GM21717 (cell line): ENCODE measurements around the gene MITF.

ENCODE experiments used
- ATAC-seq: cut with Tn5 transposase; IDR thresholded peaks from one replicate; pipeline ENCODE4 v1.9.1; 2021; ENCODE audit warnings: mild to moderate bottlenecking, moderate library complexity; ENCODE audit not compliant: unreplicated experiment

The MITF gene

DNA sequence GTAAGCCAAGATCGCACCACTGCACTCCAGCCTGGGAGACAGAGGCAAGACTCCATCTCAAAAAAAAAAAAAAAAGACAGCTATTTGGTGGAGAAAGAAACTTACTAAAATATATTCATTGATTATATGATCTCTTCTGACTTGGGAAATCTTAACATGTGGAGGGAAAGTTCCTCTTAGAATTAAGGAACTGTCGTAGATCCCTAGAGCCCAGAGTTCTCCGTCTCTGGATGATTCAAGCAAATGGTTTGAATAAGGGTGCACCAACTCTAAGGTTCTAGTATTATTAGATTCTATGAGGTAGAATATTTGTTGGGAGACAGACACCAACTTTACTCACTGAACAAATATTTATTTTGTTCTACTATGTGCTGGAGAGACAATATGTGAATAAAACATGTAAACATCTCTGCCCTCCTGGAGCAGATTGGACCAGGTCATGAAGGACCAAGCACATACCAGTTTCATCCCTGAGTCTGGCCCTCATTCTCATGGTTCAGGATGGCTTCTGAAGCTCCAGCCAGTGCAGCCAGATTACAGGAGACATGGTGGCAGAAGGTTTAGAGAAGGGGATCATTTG is 129.7 kb downstream of the MITF start:
- ATAC-seq: no peak

DNA sequence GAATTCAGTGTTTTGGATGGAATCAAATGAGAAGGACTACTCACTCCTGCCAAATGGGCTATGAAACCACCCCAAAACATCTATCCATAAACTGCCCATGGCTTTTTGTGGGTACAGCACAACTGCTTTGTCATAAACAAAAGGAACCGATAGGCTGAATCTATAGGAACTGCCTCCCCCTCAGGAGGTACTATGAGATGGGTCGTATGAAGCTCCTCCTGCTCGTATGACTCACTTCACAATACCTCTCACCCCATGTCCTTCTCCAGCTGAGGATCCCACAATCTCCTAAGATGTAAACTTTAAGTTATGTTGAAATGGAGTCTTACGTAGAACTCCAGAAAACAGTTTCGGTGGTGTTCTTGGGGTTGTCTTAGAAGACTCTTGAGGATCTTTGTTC is 130.4 kb downstream of the MITF start:
- no peak for ATAC-seq

DNA sequence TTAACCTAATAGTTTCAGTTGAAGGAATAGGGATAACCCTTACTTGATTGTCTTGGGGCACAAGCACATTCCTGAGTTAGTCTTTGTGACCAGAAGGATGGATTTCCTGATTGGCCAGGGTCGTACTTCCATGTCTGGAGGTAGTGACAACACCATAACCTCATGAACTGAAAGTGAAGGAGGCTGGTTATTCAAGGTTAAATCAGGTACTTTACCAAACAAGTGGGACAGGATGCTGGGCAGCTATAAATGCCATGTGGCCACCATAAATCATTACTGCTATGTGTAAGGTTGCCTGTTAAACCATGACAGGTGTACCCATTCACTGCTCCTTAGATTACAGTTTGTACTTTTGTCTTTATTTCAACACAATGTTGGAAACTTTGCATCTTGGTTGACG is 132.0 kb downstream of the MITF start:
- ATAC-seq: no peak

GRCh38 chr3:69871868-69872267 is 132.6 kb downstream of the MITF start:
- no peak for ATAC-seq

DNA sequence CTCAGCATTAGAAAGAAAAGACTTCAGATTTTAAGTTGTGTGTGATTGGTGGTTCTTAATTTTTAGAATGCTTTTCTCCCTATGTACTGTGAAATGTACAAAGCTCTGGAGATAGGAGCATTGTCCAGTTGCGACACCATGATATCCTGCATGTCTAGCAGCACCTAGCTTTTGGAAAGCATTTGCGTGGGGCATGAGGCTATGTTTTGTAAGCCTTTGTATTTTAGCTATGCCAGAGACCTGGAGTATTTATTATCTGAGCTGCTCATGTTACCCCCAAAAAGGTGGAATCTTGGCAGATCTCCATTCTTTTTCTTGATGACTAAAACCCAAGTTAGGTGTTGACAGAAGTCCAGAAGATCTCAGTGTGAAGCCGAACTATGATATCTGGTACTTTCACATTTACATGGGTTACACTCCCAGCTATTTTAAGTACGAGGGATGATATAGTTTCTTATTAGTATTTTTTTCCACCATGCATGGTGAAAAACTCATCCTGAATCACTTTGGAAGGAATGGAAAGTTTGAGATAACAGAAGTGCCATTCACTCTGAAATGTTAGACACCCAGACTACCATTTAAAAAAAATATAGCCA is 133.6 kb downstream of the MITF start:
- no peak for ATAC-seq

DNA sequence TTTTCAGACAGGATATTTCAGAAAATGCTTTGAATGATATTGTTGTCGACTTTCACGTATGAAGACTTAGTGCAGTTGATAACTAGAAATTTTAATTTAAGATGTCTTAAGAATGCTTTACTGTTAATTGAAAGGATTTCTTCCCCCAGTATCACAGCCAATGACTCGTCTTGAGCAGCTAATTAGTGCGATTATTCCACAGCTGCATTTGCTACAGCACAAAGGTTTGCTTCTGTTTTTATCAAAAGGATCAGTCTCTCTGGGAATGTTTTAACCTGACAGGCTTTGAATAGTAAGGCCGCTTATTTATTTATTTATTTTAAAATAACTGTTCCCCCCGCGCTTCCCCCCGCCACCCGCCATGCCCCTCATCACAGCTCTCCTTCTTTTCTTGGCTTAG is 136.8 kb downstream of the MITF start:
- ATAC-seq: no peak

DNA sequence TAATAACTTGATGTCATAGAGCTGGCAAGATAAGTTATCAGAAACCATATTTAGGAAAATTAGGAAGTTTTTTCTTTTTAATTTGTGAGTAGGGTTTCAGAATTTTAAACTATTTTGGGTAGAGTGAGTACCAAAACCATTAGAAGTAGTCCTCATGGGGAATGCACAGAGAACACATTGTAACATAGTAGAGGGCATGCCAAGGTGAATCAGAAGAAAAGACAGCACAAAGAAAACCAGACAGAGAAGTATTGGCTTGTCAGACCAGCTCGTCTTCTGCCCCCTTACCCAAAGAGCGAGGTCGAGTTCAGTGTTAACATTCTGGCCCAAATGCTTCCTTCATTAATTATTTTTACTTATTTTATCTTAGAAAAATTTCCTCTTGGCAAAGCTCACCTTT is 139.0 kb downstream of the MITF start:
- ATAC-seq: no peak

GRCh38 chr3:69879051-69879450 is 139.8 kb downstream of the MITF start:
- ATAC-seq: no peak

GRCh38 chr3:69880069-69880640 is 140.9 kb downstream of the MITF start:
- ATAC-seq: no peak

DNA sequence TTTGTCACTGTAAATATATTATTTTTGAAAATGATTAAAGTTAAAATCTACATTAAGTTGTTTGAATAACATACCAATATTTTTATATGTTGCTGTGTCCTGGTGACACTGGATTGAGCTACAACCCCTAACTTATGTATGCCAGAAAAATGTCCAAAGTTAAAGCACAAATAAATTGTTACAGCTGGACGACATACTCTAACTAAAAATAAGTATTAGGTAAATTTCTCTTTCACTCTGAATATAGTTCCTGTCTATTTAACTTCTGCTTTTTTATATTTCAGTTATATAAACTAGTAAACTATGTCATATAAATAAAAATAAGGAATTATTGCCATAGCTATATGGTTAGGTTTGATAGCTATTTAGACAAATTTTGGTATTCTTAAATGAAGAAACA is 141.8 kb downstream of the MITF start:
- ATAC-seq: no peak

DNA sequence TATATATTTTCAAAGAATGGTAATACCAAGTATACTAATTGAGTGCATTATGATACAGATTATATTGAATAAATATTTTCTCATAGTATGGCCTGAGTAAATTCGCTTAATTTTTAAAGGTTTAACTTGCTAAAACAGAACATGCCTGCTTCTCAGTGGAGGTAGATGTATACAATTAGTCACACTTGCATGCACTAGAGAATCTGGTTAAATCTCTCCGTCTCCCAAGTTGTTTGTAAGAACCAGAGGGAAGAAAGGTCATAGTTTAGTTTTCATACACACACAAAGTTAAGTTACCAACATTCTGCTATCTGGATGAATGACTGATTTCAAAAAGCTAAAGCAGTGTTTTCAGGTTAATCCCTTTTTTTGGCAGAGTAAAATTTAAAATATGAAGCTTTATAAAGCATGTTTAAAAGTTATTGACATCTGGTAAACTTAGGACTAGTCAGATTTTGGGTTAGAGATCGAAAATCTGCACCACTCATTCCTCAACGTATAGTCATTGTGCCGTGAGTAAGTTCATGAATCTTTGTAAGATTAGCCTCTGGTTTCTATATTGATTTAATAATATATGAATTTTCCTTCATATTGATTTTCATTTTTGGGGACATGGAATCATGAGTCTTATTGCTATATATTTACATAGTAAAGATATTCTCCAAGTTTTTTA is 142.6 kb downstream of the MITF start:
- ATAC-seq: no peak

DNA sequence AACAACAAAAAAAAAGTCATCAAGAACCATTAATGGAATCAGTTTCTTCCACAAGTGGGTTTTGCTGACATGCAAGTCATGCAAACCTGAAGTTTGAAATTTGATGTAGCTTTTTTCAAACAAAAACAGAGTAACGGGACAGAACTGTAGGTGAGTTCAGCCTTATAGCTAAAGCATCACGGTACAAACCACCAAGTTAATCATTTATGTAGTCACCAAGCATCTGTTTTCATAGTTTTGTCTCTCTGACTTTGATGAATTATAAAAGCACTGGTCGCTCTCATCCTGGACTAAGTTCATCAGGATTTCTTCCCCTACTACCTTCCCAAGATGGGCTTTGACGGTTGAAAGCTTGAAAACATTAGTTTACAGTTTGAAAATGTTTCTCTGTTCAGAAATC is 143.3 kb downstream of the MITF start:
- ATAC-seq: no peak

DNA sequence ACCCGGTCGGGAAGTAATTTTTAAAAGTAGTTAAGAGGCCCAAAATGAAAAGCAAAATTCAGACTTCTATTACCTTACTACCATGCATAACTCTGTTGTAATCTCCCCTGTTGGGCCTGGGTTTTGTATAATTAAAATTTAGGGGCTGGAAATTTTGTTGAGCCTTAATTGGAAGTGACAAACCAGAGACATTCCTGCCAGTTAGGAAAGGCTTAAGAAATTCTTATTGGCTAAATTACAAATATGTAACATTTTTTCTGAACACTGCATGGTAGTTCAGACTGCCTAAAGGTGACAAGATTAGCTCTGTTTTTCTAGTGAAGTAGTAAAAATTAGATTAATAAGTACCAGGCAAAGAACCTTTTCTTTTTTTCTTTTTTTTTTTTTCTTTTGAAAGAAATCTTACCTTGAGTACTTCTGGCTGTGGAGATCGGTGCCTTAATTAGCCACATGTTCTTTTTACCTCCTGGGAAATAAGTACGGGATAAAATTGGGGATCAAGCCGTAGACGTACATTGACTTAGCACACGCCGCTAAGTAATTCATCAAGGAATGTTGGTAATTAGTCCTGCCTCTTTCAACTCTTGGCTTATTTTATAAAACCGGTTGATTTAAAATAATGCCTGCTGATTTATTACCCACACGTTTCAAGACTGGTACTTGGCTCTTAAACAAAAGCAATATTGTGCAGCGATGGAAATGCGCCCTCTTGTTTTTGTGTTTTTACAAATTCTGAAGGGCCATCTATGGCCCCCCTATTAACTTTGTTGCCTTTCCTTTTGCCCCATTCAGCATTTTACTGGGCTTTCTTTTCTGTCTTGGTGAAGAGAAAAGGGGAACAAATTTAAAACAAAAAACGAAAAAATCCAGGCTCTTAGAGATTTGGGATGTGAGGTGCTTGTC is 149.0 kb downstream of the MITF start:
- no peak for ATAC-seq

GRCh38 chr3:69888943-69889315 is 149.7 kb downstream of the MITF start:
- ATAC-seq: no peak

GRCh38 chr3:69890084-69890483 is 150.8 kb downstream of the MITF start:
- ATAC-seq: no peak

DNA sequence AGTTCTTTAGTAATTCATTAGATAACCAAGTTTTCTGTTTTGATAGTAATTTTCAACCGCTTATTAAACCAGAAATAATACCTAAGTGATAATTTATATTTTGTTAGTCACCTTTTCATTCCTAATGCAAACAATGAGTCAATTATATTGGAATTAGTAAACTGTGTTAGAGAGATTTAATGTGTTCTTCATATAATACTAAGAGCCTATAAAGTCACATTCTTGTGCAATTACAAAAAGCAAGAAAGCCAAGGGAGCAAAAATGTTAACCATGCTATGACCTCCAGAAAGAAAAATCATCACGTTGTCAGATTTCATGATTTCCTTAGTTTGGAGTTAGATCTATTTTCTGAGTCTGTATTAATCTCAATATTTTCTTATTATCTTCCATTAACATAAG is 151.4 kb downstream of the MITF start:
- ATAC-seq: no peak

DNA sequence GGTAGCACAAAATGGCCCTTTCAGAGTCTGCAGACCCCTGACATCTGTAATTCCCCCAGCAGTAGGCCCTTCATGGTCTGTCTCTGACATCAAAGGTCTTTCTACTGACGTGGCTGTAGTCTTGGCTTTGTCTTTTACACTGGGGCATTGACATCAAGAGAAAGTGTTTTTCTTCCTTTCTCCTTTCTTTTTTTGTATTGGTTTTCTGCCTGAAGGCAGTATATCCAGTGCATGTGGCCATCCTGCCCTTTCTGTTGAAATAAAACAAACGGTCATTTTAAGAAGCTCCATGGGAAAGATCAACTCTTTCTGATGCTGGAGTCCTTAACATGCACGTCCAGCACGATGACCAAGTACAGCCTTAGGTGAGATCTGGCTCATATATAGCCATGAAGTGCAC is 153.4 kb downstream of the MITF start:
- no peak for ATAC-seq

DNA sequence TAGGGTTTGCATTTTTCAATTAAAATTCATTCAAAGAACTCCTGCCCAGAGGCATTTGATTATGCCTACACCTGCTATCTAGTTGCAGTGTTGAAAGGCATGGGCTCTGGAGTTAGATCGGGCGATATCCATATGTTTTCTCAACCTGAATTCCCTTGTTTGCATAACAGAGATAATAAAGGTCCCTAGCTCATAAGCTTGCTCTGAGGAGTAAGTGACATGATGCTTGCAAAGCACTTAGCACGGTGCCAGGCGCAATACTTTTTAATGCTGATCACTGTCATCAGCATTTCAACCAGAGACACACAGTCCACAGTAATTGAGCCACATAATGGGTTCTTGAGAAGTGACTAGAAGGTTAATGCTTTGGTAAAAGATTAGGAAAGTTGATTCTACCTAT is 154.0 kb downstream of the MITF start:
- no peak for ATAC-seq

GRCh38 chr3:69896095-69896494 is 156.8 kb downstream of the MITF start:
- no peak for ATAC-seq

DNA sequence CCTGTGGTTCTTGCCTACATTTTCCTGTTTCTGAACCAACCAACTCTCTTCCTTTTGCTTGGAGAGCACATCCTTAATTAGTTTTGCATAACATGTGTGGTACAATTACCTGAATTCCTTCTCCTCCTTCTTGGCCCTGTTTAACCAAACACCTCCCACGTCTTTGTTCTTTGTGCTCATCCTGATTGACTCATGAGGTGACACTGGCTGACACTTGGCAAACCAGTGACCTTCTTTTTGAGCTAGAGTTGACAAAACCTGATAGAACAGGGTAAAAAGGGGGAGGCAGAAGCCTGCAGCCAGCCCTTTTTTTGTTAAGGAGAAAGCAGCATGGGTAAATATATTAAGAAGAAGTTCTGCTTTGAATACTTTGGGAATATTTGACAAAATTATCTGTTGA is 161.1 kb downstream of the MITF start:
- ATAC-seq: no peak

DNA sequence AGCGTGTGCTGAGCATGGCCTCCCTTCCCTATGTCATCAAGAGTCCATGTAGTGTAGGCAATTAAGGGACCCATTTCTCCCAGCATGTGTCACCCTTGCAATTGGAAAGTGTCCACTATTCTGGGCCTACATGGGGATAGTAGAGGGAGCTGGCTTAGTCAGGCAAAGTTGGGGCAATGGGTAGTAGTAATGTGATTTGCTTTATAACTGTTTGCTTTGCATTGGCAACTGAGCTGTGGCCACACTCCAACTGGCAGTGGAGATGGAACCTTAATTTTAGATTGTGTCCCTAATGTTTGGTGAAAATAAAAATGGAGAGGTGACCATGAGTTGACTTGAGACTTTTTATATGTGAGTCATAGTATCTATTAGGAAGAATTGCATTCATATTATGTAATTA is 162.5 kb downstream of the MITF start:
- ATAC-seq: no peak
